WTC11 (cell line): ENCODE measurements around the gene BICRA. TPM values are rescaled to one million over a fixed set of nuclear protein-coding genes. Genes with fewer than 3 reads are reported as not detected.
A peak's percentile ranks its signal among the peaks of the same experiment; 100 is the strongest.
"Not testable (repeated sequence)": the region's sequence is repeated elsewhere in the genome, so short reads cannot be mapped to it uniquely, and the experiment has no call there.

Experiments used
- ATAC-seq: fragments of 200-7000 bp; cut with Tn5 transposase; 2 replicates; pipeline ENCODE4 v1.10.0; 2021; ENCODE audit warnings: mild to moderate bottlenecking, moderate library complexity
- CTCF ChIA-PET: fragments of 300-600 bp; sonication (Branson Sonifier 250); formaldehyde crosslinking; loops from one replicate; lab custom pipeline; 2021; ENCODE audit warnings: antibody characterized with exemption; lab: Charles Lee
- POLR2A ChIA-PET: fragments of 350-600 bp; sonication (Branson Sonifier 250); formaldehyde crosslinking; loops from one replicate; lab custom pipeline; 2021; ENCODE audit warnings: antibody characterized with exemption; lab: Charles Lee
- DNase-seq: peaks from one replicate; pipeline ENCODE4 v3.0.0; 2021; ENCODE audit warnings: low spot score
- H3K27ac Mint-ChIP-seq: 2 replicates; pipeline ENCODE4 v1.8.0; 2021; ENCODE audit warnings: mixed read lengths
- H3K27me3 Mint-ChIP-seq: 2 replicates; pipeline ENCODE4 v1.8.0; 2021; ENCODE audit warnings: low read depth, mild to moderate bottlenecking, moderate library complexity, mixed read lengths
- H3K36me3 Mint-ChIP-seq: 2 replicates; pipeline ENCODE4 v1.8.0; 2021; ENCODE audit warnings: mixed read lengths
- H3K4me1 Mint-ChIP-seq: 2 replicates; pipeline ENCODE4 v1.8.0; 2022; ENCODE audit warnings: mixed read lengths
- H3K4me3 Mint-ChIP-seq: 2 replicates; pipeline ENCODE4 v1.8.0; 2021; ENCODE audit warnings: mild to moderate bottlenecking, moderate library complexity, mixed read lengths
- H3K9me3 Mint-ChIP-seq: 2 replicates; pipeline ENCODE4 v1.8.0; 2021; ENCODE audit warnings: mixed read lengths
- ATF2 ChIP-seq: sonication (generic); formaldehyde crosslinking; IDR thresholded peaks from 2 replicates; pipeline ENCODE4 v1.8.1; 2022; ENCODE audit warnings: low read depth, missing genetic modification reagents, borderline replicate concordance
- ATF3 ChIP-seq: sonication (generic); formaldehyde crosslinking; conservative IDR thresholded peaks from 2 replicates; pipeline ENCODE4 v1.8.1; 2022; ENCODE audit warnings: mild to moderate bottlenecking, missing genetic modification reagents
- E2F1 ChIP-seq: sonication (generic); formaldehyde crosslinking; IDR thresholded peaks from 2 replicates; pipeline ENCODE4 v1.8.0; 2022; ENCODE audit warnings: mild to moderate bottlenecking, missing genetic modification reagents
- FOXJ3 ChIP-seq: sonication (generic); formaldehyde crosslinking; IDR thresholded peaks from 2 replicates; pipeline ENCODE4 v1.9.0; 2021; ENCODE audit warnings: missing genetic modification reagents, mild to moderate bottlenecking, borderline replicate concordance
- FOXP1 ChIP-seq: sonication (generic); formaldehyde crosslinking; IDR thresholded peaks from 2 replicates; pipeline ENCODE4 v1.8.0; 2022; ENCODE audit warnings: missing genetic modification reagents, mild to moderate bottlenecking, moderate library complexity, borderline replicate concordance
- MLX ChIP-seq: sonication (generic); formaldehyde crosslinking; IDR thresholded peaks from 2 replicates; pipeline ENCODE4 v1.8.1; 2023; ENCODE audit warnings: mild to moderate bottlenecking, missing genetic modification reagents, moderate library complexity
- ZBTB21 ChIP-seq: sonication (generic); formaldehyde crosslinking; IDR thresholded peaks from 2 replicates; pipeline ENCODE4 v1.8.1; 2023; ENCODE audit warnings: mild to moderate bottlenecking, missing genetic modification reagents, borderline replicate concordance
- ZNF232 ChIP-seq: sonication (generic); formaldehyde crosslinking; IDR thresholded peaks from 2 replicates; pipeline ENCODE4 v1.8.0; 2022; ENCODE audit warnings: mild to moderate bottlenecking, missing genetic modification reagents
- ZNF671 ChIP-seq: fragments of 250-450 bp; sonication (Bioruptor Pico); IDR thresholded peaks from 2 replicates; pipeline ENCODE4 v1.8.0; 2021; ENCODE audit warnings: mild to moderate bottlenecking
- total RNA-seq: library from RNA; stranded (reverse); gene quantifications from 3 replicates; pipeline ENCODE4 v1.2.3, GENCODE V29; 2021
- TF ChIP-seq, protein P1 (sequence below): sonication (generic); formaldehyde crosslinking; IDR thresholded peaks from 2 replicates; pipeline ENCODE4 v1.8.1; 2023; ENCODE audit warnings: mild to moderate bottlenecking, missing genetic modification reagents, moderate library complexity
- TF ChIP-seq, protein P2 (sequence below): sonication (generic); formaldehyde crosslinking; IDR thresholded peaks from 2 replicates; pipeline ENCODE4 v1.8.1; 2022; ENCODE audit warnings: mild to moderate bottlenecking, moderate library complexity, missing genetic modification reagents
- TF ChIP-seq, protein P3 (sequence below): fragments of 250-450 bp; sonication (Bioruptor Pico); IDR thresholded peaks from 2 replicates; pipeline ENCODE4 v1.8.0; 2021; ENCODE audit warnings: mild to moderate bottlenecking

The BICRA gene
- total RNA-seq, 1 experiment from 2014 or later, result 30.3 TPM

- ATAC-seq, DNase-seq, H3K4me1 Mint-ChIP-seq, POLR2A ChIA-PET, H3K27ac Mint-ChIP-seq, H3K4me3 Mint-ChIP-seq: not testable (repeated sequence)
- CTCF ChIA-PET, result interaction anchor here (0.5 to 1.8 kb wide), 8 partner anchors 9 to 132 kb away, joined by 3 to 7 read pairs (median 4); no protein-coding TSS in a partner anchor
- H3K9me3 Mint-ChIP-seq, result peaks cover 18% of the 10 kb centered on the region
- H3K36me3 Mint-ChIP-seq, result peaks cover 20% of the 10 kb centered on the region; the same call in 1 of the 2 replicates
- H3K27me3 Mint-ChIP-seq, result peaks cover 17% of the 10 kb centered on the region
Observed at GRCh38 chr19:47718415-47719046, 109.6 kb downstream of the BICRA start.

- H3K4me3 Mint-ChIP-seq, result no peak overlapping the region
- DNase-seq (no peak), ATAC-seq (peak; percentile 44)
- CTCF ChIA-PET, result interaction anchor here (0.5 to 1.8 kb wide), 6 partner anchors 10 to 132 kb away, joined by 3 to 7 read pairs (median 4); no protein-coding TSS in a partner anchor
- peaks cover 12% of the 10 kb centered on the region for H3K9me3 Mint-ChIP-seq
- H3K27ac Mint-ChIP-seq, result 0 out of 2 replicates have a peak overlapping the region, but pooled peaks have one; percentile 52
- peaks cover 11% of the 10 kb centered on the region for H3K27me3 Mint-ChIP-seq
- TF ChIP-seq ZNF671 (CRISPR knock-in tag), result no peak
- TF ChIP-seq, protein P1, sequence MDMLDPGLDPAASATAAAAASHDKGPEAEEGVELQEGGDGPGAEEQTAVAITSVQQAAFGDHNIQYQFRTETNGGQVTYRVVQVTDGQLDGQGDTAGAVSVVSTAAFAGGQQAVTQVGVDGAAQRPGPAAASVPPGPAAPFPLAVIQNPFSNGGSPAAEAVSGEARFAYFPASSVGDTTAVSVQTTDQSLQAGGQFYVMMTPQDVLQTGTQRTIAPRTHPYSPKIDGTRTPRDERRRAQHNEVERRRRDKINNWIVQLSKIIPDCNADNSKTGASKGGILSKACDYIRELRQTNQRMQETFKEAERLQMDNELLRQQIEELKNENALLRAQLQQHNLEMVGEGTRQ, result peak; percentile 59
- H3K4me1 Mint-ChIP-seq, result peaks cover 4% of the 10 kb centered on the region; the same call in 1 of the 2 replicates
- peaks cover 17% of the 10 kb centered on the region; the same call in 1 of the 2 replicates for H3K36me3 Mint-ChIP-seq
- POLR2A ChIA-PET, result no interaction called here
Observed at GRCh38 chr19:47719047-47719859, 110.3 kb downstream of the BICRA start.

DNA sequence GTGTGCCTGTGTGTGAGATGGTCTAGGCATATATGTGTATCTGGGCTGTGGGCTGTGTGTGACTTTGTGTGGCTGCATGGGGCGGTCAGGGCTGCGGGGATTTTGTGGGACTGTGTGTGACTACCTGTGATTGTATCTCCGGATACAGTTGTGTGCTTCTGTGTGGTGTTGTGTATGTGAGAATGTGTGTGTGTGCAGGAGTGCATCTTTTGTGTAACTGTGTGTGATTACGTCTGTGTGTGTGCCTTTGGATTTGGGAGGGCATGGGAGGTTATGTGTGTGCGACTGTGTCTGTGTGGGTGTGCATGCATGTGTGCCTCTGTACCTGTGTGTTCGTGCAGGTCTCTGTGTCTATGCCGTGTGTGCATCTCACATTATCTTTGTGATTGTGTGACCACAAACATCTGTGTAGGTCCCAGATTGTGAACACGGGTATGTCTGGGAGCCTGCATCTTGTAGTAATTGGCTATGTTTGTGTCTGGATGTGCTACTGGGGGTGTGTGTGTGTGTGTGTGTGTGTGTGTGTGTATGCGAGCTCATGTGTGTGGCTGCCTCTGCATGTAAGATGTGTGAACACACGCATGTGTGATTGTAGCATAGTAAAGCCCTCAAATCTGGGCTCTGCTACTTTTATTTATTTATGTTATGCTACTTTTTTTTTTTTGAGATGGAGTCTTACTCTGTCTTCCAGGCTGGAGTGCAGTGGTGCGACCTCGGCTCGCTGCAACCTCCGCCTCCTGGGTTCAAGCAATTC lies 111.9 kb downstream of the BICRA start:
- DNase-seq (no peak), ATAC-seq (no peak)
- Mint-ChIP-seq H3K27me3 (no peaks in the 10 kb centered on the region), H3K4me3 (no peak overlapping the region), H3K27ac (peak overlapping the region; percentile 10; the same call in 1 of the 2 replicates), H3K9me3 (no peaks in the 10 kb centered on the region), H3K36me3 (peaks cover 6% of the 10 kb centered on the region; the same call in 1 of the 2 replicates), H3K4me1 (peaks cover 4% of the 10 kb centered on the region; the same call in 1 of the 2 replicates)
- CTCF ChIA-PET, result interaction anchor here (3.8 kb wide), 1 partner anchor 8 kb away, joined by 42 read pairs; the partner anchor contains the start of gene EHD2
- no peak for TF ChIP-seq E2F1 (CRISPR knock-in tag)
- no peak for TF ChIP-seq ZBTB21 (CRISPR knock-in tag)
- TF ChIP-seq FOXJ3, result no peak
- no peak for TF ChIP-seq FOXP1 (CRISPR knock-in tag)
- no peak for TF ChIP-seq MLX (CRISPR knock-in tag)
- TF ChIP-seq, protein P2, sequence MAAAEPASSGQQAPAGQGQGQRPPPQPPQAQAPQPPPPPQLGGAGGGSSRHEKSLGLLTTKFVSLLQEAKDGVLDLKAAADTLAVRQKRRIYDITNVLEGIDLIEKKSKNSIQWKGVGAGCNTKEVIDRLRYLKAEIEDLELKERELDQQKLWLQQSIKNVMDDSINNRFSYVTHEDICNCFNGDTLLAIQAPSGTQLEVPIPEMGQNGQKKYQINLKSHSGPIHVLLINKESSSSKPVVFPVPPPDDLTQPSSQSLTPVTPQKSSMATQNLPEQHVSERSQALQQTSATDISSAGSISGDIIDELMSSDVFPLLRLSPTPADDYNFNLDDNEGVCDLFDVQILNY (CRISPR knock-in tag), result no peak
- TF ChIP-seq ATF2, result no peak
- no peak for TF ChIP-seq ZNF232 (CRISPR knock-in tag)
- TF ChIP-seq, protein P3, sequence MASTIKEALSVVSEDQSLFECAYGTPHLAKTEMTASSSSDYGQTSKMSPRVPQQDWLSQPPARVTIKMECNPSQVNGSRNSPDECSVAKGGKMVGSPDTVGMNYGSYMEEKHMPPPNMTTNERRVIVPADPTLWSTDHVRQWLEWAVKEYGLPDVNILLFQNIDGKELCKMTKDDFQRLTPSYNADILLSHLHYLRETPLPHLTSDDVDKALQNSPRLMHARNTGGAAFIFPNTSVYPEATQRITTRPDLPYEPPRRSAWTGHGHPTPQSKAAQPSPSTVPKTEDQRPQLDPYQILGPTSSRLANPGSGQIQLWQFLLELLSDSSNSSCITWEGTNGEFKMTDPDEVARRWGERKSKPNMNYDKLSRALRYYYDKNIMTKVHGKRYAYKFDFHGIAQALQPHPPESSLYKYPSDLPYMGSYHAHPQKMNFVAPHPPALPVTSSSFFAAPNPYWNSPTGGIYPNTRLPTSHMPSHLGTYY (CRISPR knock-in tag), result no peak
- TF ChIP-seq ATF3 (CRISPR knock-in tag), result no peak
- POLR2A ChIA-PET, result no interaction called here
